GM18520 (cell line): ENCODE data around the gene TM4SF5.

ENCODE experiments used
- ATAC-seq: cut with Tn5 transposase; IDR thresholded peaks from one replicate; pipeline ENCODE4 v1.9.1; 2021; ENCODE audit not compliant: unreplicated experiment

TM4SF5 gene

DNA sequence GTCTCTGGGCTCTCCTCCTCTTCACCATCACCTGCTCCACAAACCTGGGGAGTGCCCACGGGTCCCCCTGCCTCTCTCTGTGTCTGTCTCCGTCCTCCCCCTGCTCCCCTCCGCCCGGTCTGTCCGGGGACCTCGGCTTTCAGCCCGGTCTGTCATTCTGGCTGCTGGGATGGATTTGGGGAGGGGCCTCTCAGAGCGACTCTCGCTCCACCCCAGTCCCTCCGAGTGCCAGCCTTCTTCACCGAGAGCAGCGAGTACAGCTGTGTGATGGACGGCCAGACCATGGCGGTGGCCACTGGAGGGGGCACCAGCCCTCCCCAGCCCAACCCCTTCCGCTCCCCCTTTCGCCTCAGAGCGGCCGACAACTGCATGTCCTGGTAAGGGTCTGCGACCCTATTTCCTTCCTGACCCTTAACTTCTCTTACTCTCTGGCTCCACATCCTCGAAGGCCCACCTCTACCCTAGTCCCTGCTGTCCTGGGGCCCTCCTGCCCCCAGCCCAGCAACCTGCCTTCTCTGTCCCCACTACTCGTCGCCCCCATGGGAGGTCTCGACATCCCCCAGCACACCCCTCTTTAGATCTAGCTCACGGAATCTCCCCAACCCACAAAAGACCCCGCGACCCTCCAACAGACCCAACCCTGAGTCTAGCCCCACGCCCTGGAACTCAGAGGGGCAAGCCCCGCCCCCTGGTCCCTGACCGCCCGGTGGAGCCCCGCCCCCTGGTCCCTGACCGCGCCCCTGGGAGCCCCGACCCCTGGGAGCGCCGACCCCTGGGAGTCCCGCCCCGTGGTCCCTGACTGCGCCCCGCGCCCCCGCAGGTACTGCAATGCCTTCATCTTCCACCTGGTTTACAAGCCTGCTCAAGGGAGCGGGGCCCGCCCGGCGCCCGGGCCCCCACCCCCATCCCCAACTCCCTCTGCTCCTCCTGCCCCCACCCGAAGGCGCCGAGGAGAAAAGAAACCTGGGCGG lies 26.4 kb upstream of the TM4SF5 start:
- ATAC-seq = no peak

DNA sequence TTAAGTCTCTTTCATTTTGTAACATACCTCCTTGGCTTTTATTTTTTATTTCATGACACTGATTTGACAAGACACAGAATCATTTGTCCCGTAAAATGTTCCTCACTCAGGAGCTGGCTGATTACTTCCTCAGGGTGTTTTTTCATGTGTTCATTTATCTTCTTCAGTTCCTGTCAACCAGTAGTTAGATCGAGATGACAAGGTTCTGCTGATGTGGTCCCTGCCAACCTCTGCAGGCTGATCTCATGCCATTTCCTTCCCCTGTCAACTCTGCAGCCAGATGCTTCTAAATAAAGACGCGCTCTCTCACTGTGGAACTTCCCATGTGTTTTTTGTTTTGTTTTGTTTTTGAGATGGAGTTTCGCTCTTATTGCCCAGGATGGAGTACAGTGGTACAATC lies 23.8 kb upstream of the TM4SF5 start:
- no peak for ATAC-seq

DNA sequence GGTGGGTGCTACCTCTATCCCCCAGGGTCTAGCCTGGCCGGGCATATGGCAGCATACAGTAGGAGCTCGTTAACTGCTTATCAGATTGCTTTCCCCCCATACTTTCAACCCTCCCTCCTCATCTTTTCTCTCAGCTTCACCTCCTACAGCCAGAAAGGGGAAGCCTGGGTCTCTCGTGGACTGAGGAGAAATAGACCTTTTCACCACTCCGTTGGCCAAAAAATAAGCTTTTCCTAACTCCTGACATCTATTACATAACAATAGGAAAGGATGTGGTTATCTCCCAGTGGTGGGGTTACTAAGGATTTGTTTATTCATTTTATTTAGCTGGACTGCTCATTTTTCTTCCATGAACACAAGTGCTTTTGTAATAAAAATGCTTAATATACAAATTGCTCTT lies 23.0 kb upstream of the TM4SF5 start:
- ATAC-seq = no peak

DNA sequence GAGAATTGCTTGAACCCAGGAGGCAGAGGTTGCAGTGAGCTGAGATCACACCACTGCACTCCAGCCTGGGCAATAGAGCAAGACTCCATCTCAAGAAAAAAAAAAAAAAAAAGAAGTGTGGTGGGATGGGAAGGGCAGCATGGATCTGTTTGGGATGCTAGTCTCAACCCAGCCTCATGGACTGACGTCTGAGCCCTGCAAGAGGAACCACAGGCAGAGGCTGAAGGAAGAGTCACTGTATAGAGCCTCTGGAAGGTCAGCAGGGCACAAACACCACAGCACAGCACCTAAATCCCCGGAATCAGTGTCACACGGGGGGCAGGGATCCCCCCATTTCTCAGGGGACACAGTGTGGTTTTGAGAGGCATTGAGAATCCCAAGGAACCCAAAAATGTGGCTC lies 21.1 kb upstream of the TM4SF5 start:
- no peak for ATAC-seq

DNA sequence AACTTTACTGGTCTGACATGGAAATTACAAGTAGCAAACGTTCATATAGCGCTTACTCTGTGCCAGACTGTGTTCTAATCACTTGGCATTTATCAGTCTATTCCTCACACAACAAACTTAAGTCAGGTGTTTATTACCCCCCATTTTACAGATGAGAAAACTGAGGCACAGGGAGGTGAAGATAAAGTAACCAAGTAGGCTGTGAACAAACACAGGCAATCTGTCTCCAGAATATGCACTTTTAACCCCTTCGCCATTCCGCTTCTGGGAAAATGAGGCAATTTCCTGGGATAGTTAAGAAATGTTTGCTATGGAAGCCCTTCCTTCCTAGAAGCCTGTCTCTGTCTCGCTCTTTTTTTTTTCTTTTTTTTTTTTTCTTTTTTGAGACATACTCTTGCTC lies 19.8 kb upstream of the TM4SF5 start:
- ATAC-seq = no peak

DNA sequence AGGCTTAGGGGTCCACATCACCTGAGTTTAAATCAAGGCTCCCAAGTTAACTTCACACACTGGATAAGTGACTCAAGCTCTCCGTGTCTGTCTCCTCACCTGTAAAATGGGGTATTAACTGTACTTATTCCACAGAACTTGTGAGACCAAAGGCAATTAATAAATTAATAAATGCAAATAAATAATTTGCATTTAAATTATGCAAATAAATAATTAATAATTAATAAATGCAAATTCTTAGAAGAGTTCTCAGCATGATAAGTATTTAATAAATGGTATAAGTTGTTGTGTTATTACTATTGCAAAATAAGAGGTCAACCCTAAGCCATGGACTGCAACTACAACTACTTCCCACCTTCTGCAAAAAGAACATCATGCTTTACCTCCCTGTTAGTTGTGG lies 18.3 kb upstream of the TM4SF5 start:
- ATAC-seq = no peak

DNA sequence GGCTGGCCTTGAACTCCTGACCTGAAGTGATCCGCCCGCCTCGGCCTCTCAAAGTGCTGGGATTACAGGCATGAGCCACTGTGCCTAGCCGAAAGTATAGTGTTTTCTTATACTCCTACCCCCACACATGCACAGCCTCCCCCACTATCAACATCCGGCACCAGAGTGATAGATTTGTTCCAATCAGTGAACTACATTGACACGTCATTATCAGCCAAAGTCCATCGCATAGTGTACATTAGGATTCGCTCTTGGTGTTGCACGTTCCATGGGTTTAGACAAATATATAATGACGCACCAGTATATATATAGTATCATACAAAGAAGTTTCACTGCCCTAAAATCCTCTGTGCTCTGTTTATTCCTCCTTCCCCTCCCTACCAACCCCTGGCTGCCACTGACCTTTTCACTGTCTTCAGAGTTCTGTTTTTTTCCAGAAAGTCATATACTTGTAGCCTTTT lies 11.9 kb upstream of the TM4SF5 start:
- ATAC-seq = no peak

DNA sequence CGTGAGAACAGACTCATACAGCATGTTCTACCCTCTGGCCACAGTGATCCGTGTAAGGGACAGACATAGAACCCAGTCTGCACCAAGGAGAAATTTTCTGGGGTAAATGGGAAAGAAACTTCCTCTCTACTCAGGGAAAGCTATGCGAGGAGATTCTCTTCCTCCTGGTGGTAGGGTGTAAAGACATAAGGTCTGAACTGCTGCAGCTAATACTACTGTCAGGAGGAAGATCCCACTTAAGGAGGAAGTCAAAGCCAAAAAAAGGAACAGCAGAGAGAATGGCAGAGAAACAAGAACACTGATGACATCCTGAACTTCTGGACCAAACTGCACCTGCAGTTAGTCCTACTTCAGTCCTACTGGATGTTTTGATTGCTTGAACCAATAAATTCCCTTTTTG lies 7.1 kb upstream of the TM4SF5 start:
- ATAC-seq = no peak

DNA sequence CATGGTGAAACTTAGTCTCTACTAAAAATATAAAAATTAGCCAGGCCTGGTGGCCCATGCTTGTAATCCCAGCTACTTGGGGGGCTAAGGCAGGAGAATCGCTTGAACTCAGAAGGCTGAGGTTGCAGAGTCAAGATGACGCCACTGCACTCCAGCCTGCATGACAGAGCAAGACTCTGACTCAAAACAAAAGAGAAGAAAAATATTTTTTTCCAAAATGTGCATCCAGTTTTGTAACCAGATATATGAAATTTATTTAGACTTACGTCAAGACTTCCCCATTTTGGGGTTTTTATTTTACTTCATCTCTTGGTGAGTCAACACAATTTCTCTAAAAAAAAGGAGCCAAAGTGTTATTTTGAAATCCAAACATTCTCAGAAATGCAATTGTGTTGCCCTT lies 5.5 kb upstream of the TM4SF5 start:
- no peak for ATAC-seq

DNA sequence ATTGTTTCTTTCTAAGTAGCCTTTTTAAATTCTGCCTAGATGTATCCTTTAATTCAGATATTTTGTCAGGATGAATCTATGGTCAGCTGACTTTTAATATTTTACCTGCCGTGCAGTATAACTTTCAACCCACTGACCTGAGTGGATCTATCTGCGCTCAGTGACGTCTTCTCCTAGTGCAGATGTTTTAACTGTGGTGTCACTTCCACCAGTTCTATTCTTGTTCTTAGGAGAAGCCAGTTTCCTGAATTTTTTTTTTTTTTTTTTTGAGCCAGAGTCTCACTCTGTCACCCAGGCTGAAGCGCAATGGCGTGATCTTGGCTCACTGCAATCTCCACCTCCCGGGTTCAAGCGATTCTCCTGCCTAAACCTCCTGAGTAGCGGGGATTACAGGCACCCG lies 5.0 kb upstream of the TM4SF5 start:
- no peak for ATAC-seq

DNA sequence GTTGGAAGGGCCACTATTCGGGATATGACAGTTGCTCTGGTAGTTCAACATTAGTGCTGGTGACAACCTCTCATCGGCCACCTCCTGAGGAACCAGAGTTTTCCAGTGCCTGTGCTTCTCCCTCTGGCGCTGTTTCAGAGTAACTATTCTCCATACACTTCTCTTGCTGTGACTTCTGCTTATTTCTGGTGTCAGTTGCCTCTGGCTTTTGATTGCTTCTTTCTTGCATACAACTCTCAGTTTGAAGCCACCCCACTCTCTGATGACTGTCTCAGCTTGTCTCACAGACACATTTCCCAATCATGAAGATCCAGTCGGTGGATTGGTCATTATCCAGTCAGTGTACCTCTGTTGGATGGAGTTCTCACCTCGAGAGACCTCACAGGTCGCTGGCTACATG lies 3.4 kb upstream of the TM4SF5 start:
- ATAC-seq = no peak

DNA sequence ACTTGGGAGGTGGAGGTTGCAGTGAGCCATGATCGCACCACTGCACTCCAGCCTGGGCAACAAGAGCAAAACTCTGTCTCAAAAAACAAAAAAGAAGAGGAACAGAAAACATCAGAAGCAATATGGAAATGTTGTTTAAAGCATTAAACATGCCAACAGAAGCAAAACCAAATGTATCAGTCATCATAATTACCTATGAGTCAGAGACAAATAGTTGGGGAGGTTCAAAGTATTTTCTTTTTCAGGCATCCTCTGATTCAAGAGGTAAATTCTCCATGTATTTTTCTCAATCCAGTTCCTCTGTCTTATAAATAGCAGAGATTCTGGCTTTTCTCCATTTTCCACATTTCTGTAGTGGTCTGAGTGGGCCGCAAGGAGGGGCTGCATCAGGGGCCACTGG lies 2.1 kb upstream of the TM4SF5 start:
- ATAC-seq = no peak

DNA sequence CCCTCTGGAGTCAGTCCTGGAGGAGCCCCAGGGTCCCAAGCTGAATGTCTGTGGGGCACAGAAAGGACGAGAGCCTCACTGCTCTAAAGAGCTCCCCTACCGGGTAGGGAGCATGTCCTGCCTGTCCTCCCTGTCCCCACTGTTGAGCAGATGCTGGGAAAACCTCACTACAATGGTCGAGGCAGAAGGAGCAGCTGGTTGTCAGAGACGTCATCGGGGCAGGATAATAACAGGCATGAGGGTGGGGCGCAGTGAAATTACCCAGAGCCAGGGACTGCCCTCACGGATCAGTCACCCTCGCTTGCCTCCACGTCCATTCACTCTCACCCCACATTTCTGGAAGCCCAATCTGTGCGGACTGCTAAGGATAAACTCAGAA lies 538 bp downstream of the TM4SF5 start:
- no peak for ATAC-seq

DNA sequence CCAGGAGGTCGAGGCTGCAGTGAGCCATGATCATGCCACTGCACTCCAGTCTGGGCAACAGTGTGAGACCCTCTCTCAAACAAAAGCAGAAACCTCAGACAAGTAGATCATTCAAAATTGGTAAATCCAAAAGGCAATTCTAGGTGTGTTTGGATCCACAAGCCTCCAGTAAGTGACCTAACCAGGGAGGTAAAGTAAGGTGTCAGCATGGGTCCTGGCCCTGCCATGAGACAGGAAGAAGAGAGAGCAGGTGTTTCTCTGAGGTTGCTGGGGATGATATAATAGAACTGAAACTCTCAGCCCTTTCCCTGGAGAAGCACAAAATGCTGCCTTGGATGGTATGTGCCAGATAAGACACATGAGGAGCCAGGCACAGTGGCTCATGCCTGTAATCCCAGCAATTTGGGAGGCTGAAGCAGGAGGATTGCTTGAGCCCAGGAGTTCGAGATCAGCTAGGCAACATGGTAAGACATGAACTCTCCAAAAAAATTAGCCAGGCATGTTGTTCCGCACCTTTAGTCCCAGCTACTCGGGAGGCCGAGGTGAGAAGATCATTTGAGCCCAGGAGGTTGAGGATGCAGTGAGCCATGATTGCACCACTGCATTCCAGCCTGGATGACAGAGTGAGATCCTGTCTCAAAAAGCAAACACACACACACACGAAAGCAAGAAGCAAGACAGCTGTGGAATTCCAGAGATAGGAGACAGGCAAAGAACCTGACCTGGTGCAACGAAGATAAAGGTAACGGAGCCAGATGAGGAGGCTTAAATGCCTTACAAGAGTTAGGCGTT lies 6.5 kb downstream of the TM4SF5 start:
- no peak for ATAC-seq

DNA sequence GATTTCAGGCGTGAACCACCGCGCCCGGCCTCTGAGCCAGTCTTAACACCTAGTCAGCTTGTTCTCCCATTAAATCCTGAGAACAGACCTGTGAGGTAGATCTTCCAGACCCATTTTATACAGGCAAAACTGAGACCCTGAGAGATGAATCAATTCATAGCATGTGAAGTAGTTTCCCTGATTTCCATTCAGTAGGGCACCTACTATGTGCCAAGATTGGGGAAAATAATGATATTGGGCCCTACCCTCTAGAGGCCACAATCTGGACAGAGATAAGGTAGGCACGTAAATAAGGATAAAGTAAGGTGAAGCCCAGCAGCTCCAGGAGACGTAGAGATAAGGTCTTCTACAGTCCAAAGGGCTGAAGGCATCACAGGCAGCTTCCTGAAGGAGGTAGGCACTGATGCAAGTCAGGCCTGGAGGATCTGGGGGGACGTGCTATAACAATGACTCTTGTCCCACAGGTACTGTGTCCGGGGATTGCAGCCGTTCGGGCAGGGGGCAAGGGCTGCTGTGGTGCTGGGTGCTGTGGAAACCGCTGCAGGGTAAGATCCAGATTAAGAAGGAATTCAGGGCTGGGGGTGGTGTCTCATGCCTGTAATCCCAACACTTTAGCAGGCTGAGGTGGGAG lies 8.8 kb downstream of the TM4SF5 start:
- ATAC-seq = no peak

DNA sequence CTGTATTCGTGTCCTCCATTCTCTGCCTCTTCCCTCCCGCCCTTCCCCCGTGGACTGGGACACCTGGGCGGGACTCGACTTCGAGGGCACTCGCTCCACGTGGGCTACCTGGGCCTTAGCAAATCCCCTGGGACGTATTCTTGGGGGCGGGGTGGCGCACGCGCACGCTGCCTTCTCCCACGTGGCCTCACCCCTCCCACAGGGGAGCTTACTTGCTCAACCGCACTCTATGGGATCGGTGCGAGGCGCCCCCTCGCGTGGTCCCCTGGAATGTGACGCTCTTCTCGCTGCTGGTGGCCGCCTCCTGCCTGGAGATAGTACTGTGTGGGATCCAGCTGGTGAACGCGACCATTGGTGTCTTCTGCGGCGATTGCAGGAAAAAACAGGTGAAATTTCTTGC lies 11.0 kb downstream of the TM4SF5 start:
- no peak for ATAC-seq

DNA sequence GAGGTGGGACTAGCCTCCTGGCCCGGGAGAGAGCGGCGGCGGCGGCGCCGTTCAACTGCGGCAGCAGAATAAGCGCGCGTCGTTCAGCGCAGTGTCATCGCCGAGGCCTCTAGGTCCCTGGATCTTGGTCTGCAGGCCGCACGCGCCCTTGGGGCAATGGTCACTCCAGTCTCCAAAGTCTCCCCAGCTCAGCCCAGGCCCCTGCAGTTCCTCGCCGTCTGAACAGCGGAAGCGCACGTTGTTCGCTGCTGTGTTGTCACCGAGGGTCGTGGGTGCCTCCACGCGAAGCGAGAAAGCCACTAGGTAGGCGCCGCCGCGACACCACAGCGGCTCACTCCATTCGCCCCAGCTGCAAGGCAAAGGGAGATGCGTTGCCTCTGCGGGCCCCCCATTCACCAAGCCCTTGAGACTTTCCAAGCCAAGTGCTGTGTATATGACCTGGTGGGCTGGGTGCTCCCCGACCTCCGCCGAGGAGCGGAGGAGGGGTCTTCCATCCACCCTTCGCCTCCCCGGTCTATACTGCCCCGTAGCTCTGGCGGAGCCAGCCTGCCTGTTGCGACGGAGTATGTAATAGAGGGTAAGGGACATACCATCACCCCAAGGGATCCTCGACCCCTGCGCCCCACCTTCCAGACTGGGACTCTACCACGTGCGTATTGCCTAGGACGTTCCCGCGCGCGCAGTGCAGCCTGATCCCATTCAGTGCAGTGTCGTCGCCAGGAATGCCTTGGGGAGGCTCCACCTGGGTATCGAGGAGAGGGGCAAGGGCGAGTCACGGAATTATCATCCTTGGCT lies 13.8 kb downstream of the TM4SF5 start:
- no peak for ATAC-seq

DNA sequence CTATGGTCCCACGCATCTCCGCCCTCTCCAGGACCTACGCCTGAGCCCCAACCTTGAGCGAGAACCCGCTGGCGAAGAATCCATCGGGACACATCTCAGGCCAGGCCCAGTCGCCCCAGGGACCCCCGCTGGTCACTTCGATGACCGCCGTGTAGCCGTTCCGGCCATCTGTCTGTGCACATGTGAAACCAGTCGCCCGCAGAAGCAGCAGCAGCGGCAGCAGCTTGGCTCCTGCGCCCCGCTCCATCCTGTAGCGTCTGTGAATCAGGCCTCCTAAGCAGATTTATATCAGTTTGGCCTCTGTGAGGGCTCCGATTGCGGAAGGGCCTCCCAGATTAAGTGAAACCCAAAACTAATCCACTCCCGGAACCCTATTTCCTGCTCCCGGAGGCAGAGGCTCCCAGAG lies 14.4 kb downstream of the TM4SF5 start, which contains the start of gene VMO1:
Gene VMO1, minus strand, starts transcription at position 259 of the 406 bp plus-strand sequence. Its CDS starts 12 bp downstream, at position 247.
- no peak for ATAC-seq

DNA sequence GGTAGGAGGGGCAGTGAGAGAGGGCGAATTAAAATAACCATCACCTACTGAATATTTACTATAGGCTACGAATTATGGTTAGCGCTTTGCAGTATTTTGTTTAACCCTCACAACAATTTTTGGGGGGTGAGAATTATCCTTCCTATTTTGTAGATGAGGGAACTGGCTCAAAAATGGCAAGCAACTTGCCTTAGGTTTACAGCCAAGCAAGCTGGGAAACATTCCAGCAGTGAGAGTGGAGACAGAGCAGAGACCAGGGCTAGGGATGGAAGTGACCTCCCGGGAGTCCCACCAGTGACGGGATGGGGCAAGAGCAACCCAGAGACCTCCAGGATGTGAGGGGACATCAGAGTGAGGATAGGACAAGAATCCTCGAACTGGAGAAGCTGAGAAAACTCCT lies 14.8 kb downstream of the TM4SF5 start:
- ATAC-seq = no peak

DNA sequence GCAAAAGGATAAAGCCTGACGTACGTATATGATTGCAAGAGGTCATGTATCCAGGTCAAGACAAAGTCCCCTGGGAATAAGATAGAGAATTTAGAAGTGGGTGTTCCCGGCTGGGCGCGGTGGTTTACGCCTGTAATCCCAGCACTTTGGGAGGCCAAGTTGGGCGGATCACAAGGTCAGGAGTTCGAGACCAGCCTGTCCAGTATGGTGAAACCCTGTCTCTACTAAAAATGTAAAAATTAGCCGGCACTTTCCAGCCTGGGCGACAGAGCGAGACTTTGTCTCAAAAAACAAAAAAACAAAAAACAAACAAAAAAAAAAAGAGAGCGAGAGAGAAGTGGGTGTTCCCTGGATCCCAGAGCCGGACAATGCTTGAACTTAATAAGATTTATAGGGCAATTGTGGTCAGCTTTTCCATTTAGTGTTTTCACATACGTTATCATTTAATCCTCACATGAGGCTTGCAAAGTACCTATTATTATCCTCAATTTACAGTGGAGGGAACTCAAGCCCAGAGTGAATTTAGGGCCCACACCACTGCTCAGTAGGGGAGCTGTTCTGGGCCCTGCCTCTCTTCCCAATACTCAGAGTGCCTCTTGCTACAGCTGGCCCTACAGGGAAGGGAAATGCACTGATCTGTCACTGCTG lies 16.6 kb downstream of the TM4SF5 start:
- ATAC-seq = no peak
